GM10266 (cell line): ENCODE data around the gene RFX5.

ENCODE experiments used
- DNase-seq: peaks from one replicate; pipeline ENCODE4 v3.0.0; 2012; ENCODE audit errors: extremely low spot score
- CTCF ChIP-seq: IDR thresholded peaks from 2 replicates; pipeline ENCODE4 v1.5.1; 2012; ENCODE audit warnings: mild to moderate bottlenecking, low read depth; ENCODE audit not compliant: control insufficient read depth, insufficient read depth; ENCODE audit errors: missing control alignments

The RFX5 gene

GRCh38 chr1:151314137-151314875 lies 32.7 kb downstream of the RFX5 start:
- TF ChIP-seq CTCF, result no peak
- no peak for DNase-seq

GRCh38 chr1:151313501-151313900 lies 33.6 kb downstream of the RFX5 start:
- no peak for DNase-seq
- TF ChIP-seq CTCF, result no peak

- TF ChIP-seq CTCF, result no peak
- DNase-seq, result no peak
These were observed 34.2 kb downstream of the RFX5 start for GRCh38 chr1:151312826-151313225.

- TF ChIP-seq CTCF, result no peak
- DNase-seq, result no peak
These were observed 34.6 kb downstream of the RFX5 start for GRCh38 chr1:151312411-151312810.

GRCh38 chr1:151311589-151312331 lies 35.3 kb downstream of the RFX5 start:
- TF ChIP-seq CTCF, result no peak
- no peak for DNase-seq

- no peak for DNase-seq
- no peak for TF ChIP-seq CTCF
These were observed 36.0 kb downstream of the RFX5 start for GRCh38 chr1:151311011-151311410.

- no peak for TF ChIP-seq CTCF
- DNase-seq, result no peak
These were observed 37.2 kb downstream of the RFX5 start for GRCh38 chr1:151309811-151310323.
